ENCODE results near the gene CTSF.

Gene CTSF

GRCh38 chr11:66568124-66568916 lies at the start of gene CTSF:
Gene CTSF, minus strand, starts transcription at chr11:66568606. Its CDS starts 120 bp downstream, at chr11:66568486.
- Histone ChIP-seq H3K27ac (peak within 1 kb of the TSS; percentile 74), H3K36me3 (peaks cover 27% of the 10 kb centered on the region), H3K9me3 (ENCODE audit: severe bottlenecking) (no peaks in the 10 kb centered on the region), H3K4me3 (ENCODE audit: low read depth, low read length) (peak within 1 kb of the TSS; percentile 44), H3K27me3 (ENCODE audit: insufficient read depth, low read depth, severe bottlenecking) (no peaks in the 10 kb centered on the region)
- DNase-seq = peak; percentile 92
- no peak for TF ChIP-seq CTCF (IDR thresholded peaks at IDR 0.05; ENCODE audit: low read depth, low read length)

GRCh38 chr11:66617155-66617834 lies 48.9 kb upstream of the CTSF start:
- TF ChIP-seq CTCF (IDR thresholded peaks at IDR 0.05; ENCODE audit: low read depth, low read length) = no peak
- peaks cover 58% of the 10 kb centered on the region for H3K36me3 ChIP-seq
- no peak for DNase-seq
- peak overlapping the region; percentile 95 for H3K27ac ChIP-seq
- H3K9me3 ChIP-seq (ENCODE audit: severe bottlenecking) = no peaks in the 10 kb centered on the region
- H3K4me3 ChIP-seq (ENCODE audit: low read depth, low read length) = peak overlapping the region; percentile 91
- H3K27me3 ChIP-seq (ENCODE audit: insufficient read depth, low read depth, severe bottlenecking) = no peaks in the 10 kb centered on the region

- H3K9me3 ChIP-seq (ENCODE audit: severe bottlenecking) = no peaks in the 10 kb centered on the region
- H3K27ac ChIP-seq = peak within 1 kb of the TSS; percentile 95
- H3K27me3 ChIP-seq (ENCODE audit: insufficient read depth, low read depth, severe bottlenecking) = no peaks in the 10 kb centered on the region
- TF ChIP-seq CTCF (IDR thresholded peaks at IDR 0.05; ENCODE audit: low read depth, low read length) = no peak
- H3K4me3 ChIP-seq (ENCODE audit: low read depth, low read length) = peak within 1 kb of the TSS; percentile 91
- peak; percentile 99 for DNase-seq
- peaks cover 51% of the 10 kb centered on the region for H3K36me3 ChIP-seq
Measured at GRCh38 chr11:66616379-66617154, 48.2 kb upstream of the CTSF start, which contains the start of gene RBM14. Gene RBM14, plus strand, starts transcription at chr11:66616630. Its CDS starts 91 bp downstream, at chr11:66616721.

DNA sequence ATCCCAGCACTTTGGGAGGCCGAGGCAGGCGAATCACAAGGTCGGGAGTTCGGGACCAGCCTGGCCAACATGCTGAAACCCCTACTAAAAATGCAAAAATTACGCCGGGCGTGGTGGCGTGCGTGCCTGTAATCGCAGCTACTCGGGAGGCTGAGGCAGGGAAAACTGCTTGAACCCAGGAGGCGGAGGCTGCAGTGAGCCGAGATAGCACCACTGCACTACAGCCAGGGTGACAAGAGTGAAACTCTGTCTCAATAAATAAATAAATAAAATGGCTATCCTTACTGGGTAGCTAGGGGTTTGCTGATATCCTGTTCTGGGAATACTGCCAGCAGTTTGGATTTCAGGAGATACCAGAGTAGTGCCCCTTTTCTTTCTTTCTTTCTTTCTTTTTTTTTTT lies 45.7 kb upstream of the CTSF start:
- TF ChIP-seq CTCF (IDR thresholded peaks at IDR 0.05; ENCODE audit: low read depth, low read length) = no peak
- peaks cover 26% of the 10 kb centered on the region for H3K36me3 ChIP-seq
- H3K27ac ChIP-seq = no peak overlapping the region
- H3K4me3 ChIP-seq (ENCODE audit: low read depth, low read length) = no peak overlapping the region
- H3K27me3 ChIP-seq (ENCODE audit: insufficient read depth, low read depth, severe bottlenecking) = no peaks in the 10 kb centered on the region
- H3K9me3 ChIP-seq (ENCODE audit: severe bottlenecking) = peaks cover 11% of the 10 kb centered on the region
- DNase-seq = no peak

DNA sequence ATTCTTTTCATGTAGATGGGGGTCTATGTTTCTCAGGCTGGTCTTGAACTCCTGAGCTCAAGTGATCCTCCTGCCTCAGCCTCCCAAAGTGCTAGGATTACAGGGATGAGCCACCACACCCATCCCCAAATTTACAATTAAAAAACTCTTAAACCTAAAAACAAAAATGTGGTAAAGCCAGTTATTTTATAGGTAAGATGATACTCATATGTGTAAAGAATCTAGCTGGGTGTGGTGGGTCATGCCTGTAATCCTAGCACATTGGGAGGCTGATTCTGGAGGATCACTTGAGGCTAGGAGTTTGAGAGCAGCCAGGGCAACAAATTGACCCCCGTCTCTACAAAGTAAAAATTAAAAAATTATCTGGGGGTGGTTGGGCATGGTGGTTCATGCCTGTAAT lies 44.1 kb upstream of the CTSF start:
- Histone ChIP-seq H3K4me3 (ENCODE audit: low read depth, low read length) (no peak overlapping the region), H3K27ac (no peak overlapping the region), H3K9me3 (ENCODE audit: severe bottlenecking) (peaks cover 20% of the 10 kb centered on the region), H3K36me3 (peaks cover 10% of the 10 kb centered on the region), H3K27me3 (ENCODE audit: insufficient read depth, low read depth, severe bottlenecking) (no peaks in the 10 kb centered on the region)
- DNase-seq = no peak
- no peak for TF ChIP-seq CTCF (IDR thresholded peaks at IDR 0.05; ENCODE audit: low read depth, low read length)

Measured in WERI-Rb-1 (cell line).